WTC11 (cell line): ENCODE measurements around the gene RELL1.

Experiments used
- CREM ChIP-seq: sonication (generic); formaldehyde crosslinking; IDR thresholded peaks from 2 replicates; pipeline ENCODE4 v1.8.1; 2022; ENCODE audit warnings: mild to moderate bottlenecking, missing genetic modification reagents, moderate library complexity
- CTCF ChIP-seq: fragments of 200-600 bp; IDR thresholded peaks from 2 replicates; pipeline ENCODE4 v1.8.0; 2022; ENCODE audit warnings: antibody characterized with exemption
- HMGXB4 ChIP-seq: sonication (generic); formaldehyde crosslinking; IDR thresholded peaks from 2 replicates; pipeline ENCODE4 v1.8.1; 2023; ENCODE audit warnings: mild to moderate bottlenecking, moderate library complexity, missing genetic modification reagents
- NFE2L1 ChIP-seq: sonication (generic); formaldehyde crosslinking; IDR thresholded peaks from 2 replicates; pipeline ENCODE4 v1.8.1; 2023; ENCODE audit warnings: missing genetic modification reagents
- PRDM15 ChIP-seq: sonication (generic); formaldehyde crosslinking; IDR thresholded peaks from 2 replicates; pipeline ENCODE4 v1.8.0; 2022; ENCODE audit warnings: missing genetic modification reagents
- RELA ChIP-seq: sonication (generic); formaldehyde crosslinking; IDR thresholded peaks from 2 replicates; pipeline ENCODE4 v1.8.1; 2022; ENCODE audit warnings: missing genetic modification reagents, mild to moderate bottlenecking, borderline replicate concordance
- RORB ChIP-seq: fragments of 250-450 bp; sonication (Bioruptor Pico); IDR thresholded peaks from 2 replicates; pipeline ENCODE4 v1.9.0; 2021; ENCODE audit warnings: mild to moderate bottlenecking
- TF ChIP-seq, protein P1 (sequence below): sonication (generic); formaldehyde crosslinking; IDR thresholded peaks from 2 replicates; pipeline ENCODE4 v1.8.1; 2023; ENCODE audit warnings: mild to moderate bottlenecking, missing genetic modification reagents, borderline replicate concordance
- TF ChIP-seq, protein P2 (sequence below): sonication (generic); formaldehyde crosslinking; IDR thresholded peaks from 2 replicates; pipeline ENCODE4 v1.8.1; 2023; ENCODE audit warnings: mild to moderate bottlenecking, missing genetic modification reagents, moderate library complexity
- TF ChIP-seq, protein P3 (sequence below): sonication (generic); formaldehyde crosslinking; IDR thresholded peaks from 2 replicates; pipeline ENCODE4 v1.8.1; 2022; ENCODE audit warnings: missing genetic modification reagents, borderline replicate concordance
- TF ChIP-seq, protein P4 (sequence below): sonication (generic); formaldehyde crosslinking; IDR thresholded peaks from 2 replicates; pipeline ENCODE4 v1.8.1; 2022; ENCODE audit warnings: low read depth, missing genetic modification reagents, borderline replicate concordance

DNA sequence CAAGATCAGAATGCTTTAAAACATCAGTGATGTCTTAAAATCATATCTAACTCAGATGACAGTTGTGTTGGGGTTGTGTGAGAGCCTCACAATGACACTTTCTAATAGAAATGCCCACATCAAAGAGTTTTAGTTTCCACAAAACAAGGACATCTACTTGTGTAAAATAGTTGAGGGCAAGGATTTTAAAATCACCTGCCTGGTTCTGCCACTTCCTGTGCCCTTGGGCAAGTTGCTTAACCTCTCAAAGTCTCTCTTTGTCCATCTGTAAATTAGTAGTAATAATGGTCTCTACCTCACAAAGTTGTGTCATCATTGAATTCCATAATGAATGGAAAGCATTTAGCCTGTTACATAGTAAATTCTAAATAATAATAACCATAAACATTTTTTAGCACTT, 41.9 kb upstream of the RELL1 start:
- TF ChIP-seq CTCF: no peak
- no peak for TF ChIP-seq NFE2L1 (CRISPR knock-in tag)
- no peak for TF ChIP-seq HMGXB4 (CRISPR knock-in tag)
- TF ChIP-seq, protein P1, sequence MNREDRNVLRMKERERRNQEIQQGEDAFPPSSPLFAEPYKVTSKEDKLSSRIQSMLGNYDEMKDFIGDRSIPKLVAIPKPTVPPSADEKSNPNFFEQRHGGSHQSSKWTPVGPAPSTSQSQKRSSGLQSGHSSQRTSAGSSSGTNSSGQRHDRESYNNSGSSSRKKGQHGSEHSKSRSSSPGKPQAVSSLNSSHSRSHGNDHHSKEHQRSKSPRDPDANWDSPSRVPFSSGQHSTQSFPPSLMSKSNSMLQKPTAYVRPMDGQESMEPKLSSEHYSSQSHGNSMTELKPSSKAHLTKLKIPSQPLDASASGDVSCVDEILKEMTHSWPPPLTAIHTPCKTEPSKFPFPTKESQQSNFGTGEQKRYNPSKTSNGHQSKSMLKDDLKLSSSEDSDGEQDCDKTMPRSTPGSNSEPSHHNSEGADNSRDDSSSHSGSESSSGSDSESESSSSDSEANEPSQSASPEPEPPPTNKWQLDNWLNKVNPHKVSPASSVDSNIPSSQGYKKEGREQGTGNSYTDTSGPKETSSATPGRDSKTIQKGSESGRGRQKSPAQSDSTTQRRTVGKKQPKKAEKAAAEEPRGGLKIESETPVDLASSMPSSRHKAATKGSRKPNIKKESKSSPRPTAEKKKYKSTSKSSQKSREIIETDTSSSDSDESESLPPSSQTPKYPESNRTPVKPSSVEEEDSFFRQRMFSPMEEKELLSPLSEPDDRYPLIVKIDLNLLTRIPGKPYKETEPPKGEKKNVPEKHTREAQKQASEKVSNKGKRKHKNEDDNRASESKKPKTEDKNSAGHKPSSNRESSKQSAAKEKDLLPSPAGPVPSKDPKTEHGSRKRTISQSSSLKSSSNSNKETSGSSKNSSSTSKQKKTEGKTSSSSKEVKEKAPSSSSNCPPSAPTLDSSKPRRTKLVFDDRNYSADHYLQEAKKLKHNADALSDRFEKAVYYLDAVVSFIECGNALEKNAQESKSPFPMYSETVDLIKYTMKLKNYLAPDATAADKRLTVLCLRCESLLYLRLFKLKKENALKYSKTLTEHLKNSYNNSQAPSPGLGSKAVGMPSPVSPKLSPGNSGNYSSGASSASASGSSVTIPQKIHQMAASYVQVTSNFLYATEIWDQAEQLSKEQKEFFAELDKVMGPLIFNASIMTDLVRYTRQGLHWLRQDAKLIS (CRISPR knock-in tag): no peak
- no peak for TF ChIP-seq RELA
- TF ChIP-seq, protein P2, sequence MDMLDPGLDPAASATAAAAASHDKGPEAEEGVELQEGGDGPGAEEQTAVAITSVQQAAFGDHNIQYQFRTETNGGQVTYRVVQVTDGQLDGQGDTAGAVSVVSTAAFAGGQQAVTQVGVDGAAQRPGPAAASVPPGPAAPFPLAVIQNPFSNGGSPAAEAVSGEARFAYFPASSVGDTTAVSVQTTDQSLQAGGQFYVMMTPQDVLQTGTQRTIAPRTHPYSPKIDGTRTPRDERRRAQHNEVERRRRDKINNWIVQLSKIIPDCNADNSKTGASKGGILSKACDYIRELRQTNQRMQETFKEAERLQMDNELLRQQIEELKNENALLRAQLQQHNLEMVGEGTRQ (CRISPR knock-in tag): no peak
- TF ChIP-seq, protein P3, sequence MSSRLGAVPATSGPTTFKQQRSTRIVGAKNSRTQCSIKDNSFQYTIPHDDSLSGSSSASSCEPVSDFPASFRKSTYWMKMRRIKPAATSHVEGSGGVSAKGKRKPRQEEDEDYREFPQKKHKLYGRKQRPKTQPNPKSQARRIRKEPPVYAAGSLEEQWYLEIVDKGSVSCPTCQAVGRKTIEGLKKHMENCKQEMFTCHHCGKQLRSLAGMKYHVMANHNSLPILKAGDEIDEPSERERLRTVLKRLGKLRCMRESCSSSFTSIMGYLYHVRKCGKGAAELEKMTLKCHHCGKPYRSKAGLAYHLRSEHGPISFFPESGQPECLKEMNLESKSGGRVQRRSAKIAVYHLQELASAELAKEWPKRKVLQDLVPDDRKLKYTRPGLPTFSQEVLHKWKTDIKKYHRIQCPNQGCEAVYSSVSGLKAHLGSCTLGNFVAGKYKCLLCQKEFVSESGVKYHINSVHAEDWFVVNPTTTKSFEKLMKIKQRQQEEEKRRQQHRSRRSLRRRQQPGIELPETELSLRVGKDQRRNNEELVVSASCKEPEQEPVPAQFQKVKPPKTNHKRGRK: no peak
- no peak for TF ChIP-seq PRDM15 (CRISPR knock-in tag)
- TF ChIP-seq CREM (CRISPR knock-in tag): no peak
- TF ChIP-seq, protein P4, sequence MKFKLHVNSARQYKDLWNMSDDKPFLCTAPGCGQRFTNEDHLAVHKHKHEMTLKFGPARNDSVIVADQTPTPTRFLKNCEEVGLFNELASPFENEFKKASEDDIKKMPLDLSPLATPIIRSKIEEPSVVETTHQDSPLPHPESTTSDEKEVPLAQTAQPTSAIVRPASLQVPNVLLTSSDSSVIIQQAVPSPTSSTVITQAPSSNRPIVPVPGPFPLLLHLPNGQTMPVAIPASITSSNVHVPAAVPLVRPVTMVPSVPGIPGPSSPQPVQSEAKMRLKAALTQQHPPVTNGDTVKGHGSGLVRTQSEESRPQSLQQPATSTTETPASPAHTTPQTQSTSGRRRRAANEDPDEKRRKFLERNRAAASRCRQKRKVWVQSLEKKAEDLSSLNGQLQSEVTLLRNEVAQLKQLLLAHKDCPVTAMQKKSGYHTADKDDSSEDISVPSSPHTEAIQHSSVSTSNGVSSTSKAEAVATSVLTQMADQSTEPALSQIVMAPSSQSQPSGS: no peak
- no peak for TF ChIP-seq RORB
